ENCODE data around the gene DDIAS.
"Not testable (repeated sequence)": the region's sequence is repeated elsewhere in the genome, so short reads cannot be mapped to it uniquely, and the experiment has no call there.

DNA sequence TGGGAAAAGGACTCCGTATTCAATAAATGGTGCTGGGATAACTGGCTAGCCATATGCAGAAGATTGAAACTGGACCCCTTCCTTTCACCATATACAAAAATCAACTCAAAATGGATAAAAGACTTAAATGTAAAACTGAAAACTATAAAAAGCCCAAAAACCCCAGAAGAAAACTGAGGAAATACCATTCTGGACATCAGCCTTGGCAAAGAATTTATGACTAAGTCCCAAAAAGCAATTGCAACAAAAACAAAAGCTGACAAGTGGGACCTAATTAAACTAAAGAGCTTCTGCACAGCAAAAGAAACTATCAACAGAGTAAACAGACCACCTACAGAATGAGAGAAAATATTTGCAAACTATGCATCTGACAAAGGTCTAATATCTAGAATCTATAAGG, 46.6 kb upstream of the DDIAS start:
- TF ChIP-seq, protein P1, sequence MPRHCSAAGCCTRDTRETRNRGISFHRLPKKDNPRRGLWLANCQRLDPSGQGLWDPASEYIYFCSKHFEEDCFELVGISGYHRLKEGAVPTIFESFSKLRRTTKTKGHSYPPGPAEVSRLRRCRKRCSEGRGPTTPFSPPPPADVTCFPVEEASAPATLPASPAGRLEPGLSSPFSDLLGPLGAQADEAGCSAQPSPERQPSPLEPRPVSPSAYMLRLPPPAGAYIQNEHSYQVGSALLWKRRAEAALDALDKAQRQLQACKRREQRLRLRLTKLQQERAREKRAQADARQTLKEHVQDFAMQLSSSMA (CRISPR knock-in tag; IDR thresholded peaks at IDR 0.05), result not testable (repeated sequence)
- TF ChIP-seq, protein P2, sequence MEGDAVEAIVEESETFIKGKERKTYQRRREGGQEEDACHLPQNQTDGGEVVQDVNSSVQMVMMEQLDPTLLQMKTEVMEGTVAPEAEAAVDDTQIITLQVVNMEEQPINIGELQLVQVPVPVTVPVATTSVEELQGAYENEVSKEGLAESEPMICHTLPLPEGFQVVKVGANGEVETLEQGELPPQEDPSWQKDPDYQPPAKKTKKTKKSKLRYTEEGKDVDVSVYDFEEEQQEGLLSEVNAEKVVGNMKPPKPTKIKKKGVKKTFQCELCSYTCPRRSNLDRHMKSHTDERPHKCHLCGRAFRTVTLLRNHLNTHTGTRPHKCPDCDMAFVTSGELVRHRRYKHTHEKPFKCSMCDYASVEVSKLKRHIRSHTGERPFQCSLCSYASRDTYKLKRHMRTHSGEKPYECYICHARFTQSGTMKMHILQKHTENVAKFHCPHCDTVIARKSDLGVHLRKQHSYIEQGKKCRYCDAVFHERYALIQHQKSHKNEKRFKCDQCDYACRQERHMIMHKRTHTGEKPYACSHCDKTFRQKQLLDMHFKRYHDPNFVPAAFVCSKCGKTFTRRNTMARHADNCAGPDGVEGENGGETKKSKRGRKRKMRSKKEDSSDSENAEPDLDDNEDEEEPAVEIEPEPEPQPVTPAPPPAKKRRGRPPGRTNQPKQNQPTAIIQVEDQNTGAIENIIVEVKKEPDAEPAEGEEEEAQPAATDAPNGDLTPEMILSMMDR (IDR thresholded peaks at IDR 0.05 in 2 of 3, conservative IDR thresholded peaks at IDR 0.05 in 1 of 3; ENCODE audit: insufficient read depth in 2 of 3, low read depth in 1 of 3, low read length in 3 of 3), result not testable (repeated sequence)
- not testable (repeated sequence) for TF ChIP-seq KAT7 (CRISPR knock-in tag; IDR thresholded peaks at IDR 0.05; ENCODE audit: borderline replicate concordance); THRAP3 (IDR thresholded peaks at IDR 0.05; ENCODE audit: borderline replicate concordance); TCF7L2 (IDR thresholded peaks at IDR 0.05; ENCODE audit: low read depth, low read length); ZNF143 (CRISPR knock-in tag; IDR thresholded peaks at IDR 0.05); TAF1 (IDR thresholded peaks at IDR 0.05; ENCODE audit: control insufficient read depth, extremely low read depth, insufficient read depth, low read length, severe bottlenecking); HNRNPH1 (optimal IDR thresholded peaks at IDR 0.05; ENCODE audit: low read depth, low read length)
- TF ChIP-seq, protein P3, sequence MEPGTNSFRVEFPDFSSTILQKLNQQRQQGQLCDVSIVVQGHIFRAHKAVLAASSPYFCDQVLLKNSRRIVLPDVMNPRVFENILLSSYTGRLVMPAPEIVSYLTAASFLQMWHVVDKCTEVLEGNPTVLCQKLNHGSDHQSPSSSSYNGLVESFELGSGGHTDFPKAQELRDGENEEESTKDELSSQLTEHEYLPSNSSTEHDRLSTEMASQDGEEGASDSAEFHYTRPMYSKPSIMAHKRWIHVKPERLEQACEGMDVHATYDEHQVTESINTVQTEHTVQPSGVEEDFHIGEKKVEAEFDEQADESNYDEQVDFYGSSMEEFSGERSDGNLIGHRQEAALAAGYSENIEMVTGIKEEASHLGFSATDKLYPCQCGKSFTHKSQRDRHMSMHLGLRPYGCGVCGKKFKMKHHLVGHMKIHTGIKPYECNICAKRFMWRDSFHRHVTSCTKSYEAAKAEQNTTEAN (CRISPR knock-in tag; IDR thresholded peaks at IDR 0.05), result not testable (repeated sequence)
- TF ChIP-seq, protein P4, sequence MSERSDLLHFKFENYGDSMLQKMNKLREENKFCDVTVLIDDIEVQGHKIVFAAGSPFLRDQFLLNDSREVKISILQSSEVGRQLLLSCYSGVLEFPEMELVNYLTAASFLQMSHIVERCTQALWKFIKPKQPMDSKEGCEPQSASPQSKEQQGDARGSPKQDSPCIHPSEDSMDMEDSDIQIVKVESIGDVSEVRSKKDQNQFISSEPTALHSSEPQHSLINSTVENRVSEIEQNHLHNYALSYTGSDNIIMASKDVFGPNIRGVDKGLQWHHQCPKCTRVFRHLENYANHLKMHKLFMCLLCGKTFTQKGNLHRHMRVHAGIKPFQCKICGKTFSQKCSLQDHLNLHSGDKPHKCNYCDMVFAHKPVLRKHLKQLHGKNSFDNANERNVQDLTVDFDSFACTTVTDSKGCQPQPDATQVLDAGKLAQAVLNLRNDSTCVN (CRISPR knock-in tag; IDR thresholded peaks at IDR 0.05), result not testable (repeated sequence)
